HG03066 (cell line): ENCODE measurements around the gene ZNF74.
"Not testable (repeated sequence)": the region's sequence is repeated elsewhere in the genome, so short reads cannot be mapped to it uniquely, and the experiment has no call there.

Experiments
- ATAC-seq: cut with Tn5 transposase; IDR thresholded peaks from one replicate; pipeline ENCODE4 v1.9.1; 2021; ENCODE audit warnings: low read depth; ENCODE audit not compliant: unreplicated experiment

The ZNF74 gene

DNA sequence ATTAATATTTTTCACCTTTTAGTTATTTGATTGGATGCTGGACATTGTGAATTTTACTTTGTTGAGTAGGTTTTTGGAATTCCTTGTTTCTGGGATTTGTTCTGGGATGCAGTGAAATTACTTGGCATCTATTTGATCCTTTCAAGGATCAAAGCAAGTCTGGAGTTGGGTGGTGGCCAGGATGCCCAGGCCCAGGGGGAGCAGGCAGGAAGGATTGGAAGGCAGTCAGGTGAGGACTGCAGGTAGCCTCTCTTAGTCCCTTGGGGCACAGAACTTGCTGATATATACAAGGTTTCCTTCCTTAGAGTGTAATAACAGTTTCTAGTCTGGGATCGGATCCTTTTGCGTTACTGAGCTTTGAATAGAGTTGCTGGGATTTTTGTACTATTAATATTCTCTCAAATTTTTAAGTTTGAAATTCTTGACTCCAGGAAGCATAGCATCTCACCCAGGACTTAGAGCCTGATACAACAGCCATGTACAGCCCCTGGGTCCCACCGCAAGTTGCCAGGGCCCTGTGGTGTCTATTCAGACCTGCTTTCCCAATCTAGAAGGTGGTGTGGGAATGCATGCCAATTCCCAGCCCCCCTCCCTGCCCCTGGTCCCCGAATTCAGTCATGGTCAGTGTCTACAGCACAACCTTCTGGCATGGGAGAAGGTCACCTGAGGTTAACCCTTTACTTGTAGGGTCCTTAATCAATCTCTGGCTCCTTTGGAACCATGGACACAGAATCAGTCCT is 6.1 kb downstream of the ZNF74 start:
- ATAC-seq: no peak

DNA sequence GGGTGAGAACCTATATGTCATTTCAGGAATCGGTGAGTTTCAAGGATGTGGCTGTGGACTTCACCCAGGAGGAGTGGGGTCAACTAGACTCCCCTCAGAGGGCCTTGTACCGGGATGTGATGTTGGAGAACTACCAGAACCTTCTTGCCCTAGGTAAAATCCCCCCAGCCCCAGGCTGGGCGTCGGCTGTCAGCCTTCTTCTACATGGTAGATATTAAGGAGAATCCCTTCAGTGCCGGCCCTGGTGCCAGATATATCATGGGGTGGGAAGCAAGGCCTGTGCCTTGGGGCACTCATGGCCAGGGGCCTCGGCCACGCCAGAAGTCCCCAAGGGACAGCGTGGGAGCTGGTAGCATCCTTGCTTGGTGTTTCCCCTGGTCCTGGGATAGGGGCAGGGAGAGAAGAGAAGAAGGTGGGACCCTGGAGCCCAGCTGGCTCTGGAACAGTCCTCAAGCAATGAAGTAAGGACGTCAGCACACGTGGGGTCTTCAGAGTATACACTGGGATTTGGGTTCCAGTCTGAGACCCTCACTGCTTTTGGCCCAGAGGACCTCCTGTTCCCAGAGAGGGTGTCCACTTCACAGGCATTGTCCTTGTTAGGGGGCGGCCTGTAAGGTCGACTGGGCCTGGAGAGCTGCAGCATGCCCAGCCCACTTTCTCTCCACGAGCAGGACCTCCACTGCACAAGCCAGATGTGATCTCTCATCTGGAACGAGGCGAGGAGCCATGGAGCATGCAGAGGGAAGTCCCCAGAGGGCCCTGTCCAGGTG is 6.8 kb downstream of the ZNF74 start:
- no peak for ATAC-seq

DNA sequence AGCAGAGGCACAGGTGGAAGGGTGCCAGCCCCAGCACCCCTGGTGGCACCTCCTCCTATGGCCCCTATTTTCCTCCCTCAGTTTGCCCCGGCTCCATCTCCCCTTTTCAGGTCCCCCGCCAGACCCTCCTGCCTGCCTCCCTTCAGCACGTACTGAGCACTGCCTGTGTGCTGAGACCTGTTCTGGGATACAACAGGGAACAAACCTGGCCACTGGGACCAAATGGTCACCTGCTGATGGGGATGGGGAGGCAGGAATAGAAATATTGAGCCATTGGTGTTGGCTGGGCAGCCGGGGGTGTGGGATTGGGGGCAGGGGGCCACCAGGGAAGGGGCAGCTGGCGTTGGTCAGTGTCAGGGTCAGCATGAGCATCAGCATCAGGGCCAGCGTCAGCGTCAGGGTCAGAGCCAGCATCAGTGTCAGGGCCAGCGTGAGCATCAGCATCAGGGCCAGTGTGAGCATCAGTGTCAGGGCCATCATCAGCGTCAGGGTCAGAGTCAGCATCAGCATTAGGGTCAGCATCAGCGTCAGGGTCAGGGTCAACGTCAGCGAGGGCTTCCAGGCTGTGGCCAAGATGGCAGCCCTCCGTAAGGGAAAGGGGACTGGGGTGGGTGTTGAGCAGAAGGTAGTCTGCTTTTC is 7.5 kb downstream of the ZNF74 start:
- ATAC-seq: no peak

DNA sequence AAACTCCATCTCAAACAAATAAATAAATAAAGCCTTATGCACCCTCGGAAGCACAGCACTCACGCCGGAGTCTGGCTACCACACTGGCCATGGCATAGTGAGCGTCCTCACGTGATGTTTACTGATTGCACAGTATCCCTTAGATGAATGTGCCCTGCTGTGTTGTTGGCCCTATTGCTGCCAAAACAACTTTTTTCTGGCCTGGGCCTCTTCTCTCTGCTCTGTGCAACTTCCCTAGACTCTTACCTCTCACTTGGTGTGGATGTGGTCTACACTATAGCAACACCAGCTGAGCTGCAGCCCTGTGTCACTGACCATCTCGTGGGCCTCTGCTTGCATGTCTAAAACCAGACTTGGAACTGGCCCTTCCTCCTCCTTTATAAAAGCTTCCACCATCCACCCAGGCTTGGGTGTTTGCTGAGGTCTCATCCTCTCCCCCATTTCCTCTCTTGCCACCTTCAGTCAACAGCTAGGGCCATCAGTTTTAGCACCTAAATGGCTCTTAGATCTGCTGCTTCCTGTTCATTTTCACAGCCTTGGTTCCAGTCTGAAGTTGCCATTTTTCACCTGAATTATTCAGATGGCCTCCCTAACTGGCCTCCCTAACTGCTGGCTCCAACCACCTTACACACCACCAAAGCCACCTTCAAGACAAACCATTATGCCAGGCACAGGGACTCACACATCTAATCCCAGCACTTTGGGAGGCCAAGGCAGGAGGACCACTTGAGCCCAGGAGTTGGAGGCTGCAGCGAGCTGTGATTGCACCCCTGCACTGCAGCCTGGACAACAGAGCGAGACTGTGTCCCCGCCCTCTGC is 9.2 kb downstream of the ZNF74 start:
- no peak for ATAC-seq

DNA sequence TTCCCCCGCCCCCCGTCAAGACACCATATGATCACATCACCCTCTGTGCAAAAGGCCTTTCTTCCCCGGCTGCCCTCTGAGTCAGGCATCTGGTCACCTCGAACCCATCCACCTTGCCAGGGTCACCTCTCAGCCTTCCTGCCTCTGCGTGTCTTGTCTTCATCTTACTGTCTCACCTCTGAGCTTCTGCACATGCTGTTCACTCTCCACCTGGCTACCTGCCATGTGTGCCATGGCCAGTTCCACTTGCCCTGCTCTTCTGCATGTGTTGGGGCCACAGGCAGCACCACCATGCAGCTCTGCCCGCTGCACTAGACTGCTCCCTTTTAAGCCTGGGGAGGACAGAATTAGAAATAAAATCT is 9.8 kb downstream of the ZNF74 start:
- no peak for ATAC-seq

DNA sequence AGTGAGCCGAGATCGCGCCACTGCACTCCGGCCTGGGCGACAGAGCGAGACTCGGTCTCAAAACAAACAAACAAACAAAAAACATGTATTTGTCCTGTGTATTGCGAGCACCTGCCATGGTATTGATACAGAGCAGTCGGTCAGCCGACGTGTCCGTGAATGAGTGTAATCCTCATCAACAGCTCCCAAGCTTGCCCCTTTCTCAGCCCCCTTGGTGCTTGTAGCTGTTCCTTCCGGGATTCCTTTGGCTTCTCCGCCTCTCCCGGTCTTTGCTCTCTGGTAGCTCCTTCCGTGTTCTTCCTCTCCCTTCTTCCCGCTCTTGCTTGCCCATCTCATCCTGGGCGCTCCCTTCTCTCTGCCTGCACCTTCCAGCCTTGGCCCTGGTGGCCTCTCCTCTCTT is 10.9 kb downstream of the ZNF74 start:
- no peak for ATAC-seq

DNA sequence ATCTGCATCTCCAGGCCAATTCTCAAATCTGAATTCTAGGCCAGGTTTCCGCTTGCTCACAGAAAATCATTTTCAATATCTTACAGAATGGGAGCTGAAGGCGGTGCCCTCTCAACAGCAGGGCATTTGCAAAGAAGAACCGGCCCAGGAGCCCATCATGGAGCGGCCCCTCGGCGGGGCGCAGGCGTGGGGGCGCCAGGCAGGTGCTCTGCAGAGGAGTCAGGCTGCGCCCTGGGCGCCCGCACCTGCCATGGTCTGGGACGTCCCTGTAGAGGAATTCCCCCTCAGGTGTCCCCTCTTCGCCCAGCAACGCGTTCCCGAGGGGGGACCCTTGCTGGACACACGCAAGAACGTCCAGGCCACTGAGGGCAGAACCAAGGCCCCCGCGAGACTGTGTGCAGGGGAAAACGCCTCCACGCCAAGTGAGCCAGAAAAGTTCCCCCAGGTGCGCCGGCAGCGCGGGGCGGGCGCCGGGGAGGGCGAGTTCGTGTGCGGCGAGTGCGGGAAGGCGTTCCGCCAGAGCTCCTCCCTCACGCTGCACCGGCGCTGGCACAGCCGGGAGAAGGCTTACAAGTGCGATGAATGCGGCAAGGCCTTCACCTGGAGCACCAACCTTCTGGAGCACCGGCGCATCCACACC is 11.5 kb downstream of the ZNF74 start:
- no peak for ATAC-seq

DNA sequence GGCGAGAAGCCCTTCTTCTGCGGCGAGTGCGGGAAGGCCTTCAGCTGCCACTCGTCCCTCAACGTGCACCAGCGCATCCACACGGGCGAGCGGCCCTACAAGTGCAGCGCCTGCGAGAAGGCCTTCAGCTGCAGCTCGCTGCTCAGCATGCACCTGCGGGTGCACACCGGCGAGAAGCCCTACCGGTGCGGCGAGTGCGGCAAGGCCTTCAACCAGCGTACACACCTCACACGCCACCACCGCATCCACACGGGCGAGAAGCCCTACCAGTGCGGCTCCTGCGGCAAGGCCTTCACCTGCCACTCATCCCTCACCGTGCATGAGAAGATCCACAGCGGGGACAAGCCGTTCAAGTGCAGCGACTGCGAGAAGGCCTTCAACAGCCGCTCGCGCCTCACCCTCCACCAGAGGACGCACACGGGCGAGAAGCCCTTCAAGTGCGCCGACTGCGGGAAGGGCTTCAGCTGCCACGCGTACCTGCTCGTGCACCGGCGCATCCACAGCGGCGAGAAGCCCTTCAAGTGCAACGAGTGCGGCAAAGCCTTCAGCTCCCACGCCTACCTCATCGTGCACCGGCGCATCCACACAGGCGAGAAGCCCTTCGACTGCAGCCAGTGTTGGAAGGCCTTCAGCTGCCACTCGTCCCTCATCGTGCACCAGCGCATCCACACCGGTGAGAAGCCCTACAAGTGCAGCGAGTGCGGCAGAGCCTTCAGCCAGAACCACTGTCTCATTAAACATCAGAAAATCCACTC is 12.2 kb downstream of the ZNF74 start:
- no peak for ATAC-seq

DNA sequence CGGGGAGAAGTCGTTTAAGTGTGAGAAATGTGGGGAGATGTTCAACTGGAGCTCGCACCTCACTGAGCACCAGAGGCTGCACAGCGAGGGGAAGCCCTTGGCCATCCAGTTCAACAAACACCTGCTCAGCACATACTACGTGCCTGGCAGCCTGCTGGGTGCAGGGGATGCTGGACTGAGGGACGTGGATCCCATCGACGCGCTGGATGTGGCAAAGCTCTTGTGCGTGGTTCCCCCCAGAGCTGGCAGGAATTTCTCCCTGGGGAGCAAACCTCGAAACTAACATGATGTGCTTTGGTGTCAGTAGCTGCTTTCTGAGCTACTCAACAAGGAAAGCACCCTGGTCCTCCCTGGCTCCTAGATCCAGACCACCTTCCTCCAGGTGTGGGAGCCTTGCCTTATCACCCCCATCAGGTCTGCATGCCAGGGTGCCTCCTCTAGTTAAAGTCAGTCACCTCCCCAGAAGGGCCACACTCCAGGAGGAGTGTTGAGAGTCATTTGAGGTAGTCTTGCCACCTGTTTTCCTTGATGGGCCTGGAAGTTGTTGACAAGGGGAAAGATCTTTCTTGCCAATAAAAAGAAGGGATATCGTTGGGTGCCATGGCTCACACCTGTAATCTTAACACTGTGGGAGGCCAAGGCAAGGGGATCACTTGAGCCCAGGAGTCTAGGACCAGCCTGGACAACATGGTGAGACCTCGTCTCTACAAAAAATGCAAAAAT is 12.9 kb downstream of the ZNF74 start:
- ATAC-seq: no peak

DNA sequence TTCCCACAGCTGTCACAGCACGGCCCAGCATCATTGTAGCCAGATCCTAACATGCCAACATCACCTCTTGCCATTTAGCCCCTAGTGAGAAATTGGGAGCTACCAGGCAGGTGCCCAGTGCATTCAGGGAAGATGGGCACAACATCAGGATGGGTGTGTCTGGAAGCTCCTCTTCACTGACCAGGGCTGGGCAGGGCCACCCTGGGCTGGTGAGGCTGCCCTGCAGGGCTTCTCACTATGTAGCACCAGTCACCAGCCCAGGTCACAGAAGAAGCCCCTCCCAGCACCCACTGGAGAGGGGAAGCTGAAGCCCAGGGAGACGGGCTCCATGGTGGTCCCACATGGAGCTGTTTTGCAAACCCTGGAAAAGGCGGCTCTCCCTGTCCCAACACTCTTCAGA is 13.9 kb downstream of the ZNF74 start:
- ATAC-seq: no peak

DNA sequence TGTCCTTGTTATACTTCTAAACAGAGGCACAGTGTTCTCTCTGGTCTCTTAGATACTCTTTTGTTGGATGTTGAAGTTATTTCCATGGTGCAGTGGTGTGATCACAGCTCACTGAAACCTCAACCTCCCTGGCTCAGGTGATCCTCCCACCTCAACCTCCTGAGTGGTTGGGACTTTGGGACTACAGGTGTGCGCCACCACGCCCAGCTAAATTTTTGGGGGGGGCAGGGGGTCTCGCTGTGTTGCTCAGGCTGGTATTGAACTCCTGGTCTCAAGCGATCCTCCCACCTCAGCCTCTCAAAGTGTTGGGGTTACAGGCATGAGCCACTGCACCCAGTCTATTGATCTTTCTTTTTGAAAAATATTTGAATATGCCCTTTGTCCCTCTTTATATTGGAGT is 14.9 kb downstream of the ZNF74 start:
- no peak for ATAC-seq

DNA sequence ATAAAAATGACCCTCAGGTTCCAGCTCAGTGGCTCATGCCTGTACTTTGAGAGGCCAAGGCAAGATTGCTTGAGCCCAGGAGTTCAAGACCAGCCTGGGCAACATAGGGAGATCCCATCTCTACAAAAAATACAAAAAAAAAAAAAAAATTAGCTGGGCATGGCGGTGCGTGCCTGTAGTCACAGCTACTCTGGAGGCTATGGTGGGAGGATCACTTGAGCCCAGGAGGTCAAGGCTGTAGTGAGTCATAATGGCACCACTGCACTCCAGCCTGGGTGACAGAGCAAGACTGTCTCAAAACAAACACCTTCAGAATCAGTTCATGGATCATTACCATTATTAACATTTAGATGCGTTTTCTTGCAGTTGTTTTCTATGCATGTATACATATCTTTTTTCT is 15.4 kb downstream of the ZNF74 start:
- not testable (repeated sequence) for ATAC-seq

DNA sequence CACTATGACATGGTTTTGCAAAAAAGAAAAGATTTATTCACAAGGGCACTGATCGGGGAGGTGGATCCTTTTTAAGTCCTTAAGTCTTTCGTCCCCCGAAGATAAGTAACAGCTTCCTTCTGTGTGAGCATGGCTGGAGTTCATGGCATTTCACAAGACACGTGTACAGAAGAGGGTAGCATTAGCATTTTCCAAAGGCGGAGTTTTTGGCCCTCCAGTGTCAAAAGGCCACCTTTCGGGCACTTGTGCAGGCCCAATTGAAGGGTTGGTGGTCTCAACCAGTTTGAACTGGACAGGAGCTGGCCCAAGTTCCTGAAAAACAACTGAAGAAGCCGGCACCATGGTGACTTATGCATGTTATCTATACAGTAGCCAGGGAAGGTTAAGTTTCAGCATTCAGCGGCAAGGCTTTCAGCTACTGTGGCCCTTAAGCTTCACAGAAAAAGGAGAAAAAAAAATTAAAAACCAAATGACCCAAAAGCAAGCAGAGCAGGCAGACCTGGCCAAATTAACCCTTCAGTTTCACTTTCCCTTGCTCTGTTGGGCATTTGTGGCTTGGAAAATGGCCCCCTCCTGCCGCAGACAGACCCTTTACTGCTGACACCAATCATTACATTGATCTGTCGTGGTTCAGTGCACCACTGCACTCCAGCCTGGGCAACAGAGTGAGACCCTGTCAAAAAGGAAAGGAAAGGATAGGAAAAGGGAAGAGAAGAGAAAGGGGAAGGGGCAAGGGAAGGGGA is 18.7 kb downstream of the ZNF74 start:
- ATAC-seq: no peak

DNA sequence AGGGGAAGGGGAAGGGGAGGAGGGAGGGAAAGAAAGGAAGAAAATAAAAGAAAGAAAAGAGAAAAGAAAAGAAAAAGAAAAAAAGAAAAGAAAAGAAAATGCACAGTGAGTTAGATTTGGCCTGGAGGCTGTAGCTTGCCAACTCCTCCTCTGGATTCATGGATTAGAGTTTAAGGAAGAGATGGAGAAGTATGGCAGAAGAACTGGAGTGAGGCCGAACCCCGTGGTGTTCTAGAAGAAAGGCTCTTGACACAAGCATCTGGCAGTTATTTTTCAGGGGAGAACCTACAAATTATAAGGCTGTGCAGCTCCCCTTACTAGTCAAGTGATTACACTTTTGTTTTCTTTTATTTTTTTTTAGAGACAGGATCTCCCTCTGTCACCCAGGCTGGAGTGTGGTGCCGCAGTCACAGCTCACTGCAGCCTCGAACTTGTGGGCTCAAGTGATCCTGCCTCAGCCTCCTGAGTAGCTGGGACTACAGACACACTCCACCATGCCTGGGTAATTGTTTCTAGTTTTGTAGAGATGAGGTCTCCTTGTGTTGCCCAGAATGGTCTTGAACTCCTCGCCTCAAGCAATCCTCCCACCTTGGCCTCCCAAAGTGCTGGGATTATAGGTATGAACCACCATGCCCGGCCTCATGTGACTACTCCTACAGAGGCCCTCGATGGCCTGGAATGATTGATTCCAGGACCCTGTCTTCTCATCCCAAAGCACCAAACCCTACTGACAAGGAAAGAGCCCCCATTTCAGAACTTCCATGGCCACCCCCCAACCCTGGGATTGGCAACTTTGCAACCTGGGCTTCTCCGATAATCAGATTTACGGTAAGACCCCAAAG is 19.5 kb downstream of the ZNF74 start:
- no peak for ATAC-seq

DNA sequence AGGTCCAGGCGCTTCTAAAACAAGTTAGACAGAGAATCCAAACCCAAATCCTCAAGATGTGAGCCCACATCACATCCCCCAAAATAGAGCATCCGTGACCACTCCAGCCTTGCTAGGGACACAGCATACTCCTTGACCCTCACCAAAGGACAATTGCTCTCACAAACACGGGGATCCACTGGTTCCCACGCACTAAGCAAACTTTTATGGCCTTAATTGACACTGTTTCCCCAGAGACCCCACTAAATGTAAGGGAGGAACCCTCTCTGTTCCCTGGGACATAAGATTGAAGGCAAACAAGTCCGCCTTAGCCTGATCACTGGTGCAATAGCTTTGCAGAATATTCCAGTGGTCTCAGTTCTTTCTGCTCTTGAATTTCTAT is 20.1 kb downstream of the ZNF74 start:
- ATAC-seq: no peak

DNA sequence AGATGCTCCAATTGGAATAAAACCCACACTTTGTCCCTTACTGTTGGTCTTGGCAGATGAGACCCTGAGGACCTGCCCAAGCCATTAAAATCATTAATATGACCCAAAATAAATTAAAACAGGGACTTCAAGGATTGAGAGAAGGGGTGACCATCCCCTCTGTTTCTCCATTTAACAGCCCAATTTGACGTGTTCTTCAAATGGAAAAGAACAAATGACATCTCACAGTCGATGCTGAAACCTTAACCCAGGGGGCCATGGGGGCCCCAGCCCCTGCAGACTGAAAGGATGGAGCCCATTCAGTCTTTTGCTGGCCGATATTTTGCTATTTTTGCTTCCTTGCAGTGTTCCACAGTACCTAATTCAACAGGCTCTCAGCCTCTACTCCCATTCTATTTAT is 20.5 kb downstream of the ZNF74 start:
- ATAC-seq: no peak

DNA sequence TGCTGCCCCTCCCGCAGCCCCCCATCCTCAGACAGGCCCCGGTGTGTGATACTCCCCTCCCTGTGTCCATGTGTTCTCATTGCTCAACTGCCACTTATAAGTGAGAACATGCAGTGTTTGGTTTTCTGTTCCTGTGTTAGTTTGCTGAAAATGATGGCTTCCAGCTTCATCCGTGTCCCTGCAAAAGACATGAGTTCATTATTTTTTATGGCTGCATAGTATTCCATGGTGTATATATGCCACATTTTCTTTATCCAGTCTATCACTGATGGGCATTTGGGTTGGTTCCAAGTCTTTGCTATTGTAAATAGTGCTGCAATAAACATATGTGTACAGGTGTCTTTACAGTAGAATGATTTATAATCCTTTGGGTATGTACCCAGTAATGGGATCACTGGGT is 21.3 kb downstream of the ZNF74 start:
- not testable (repeated sequence) for ATAC-seq

DNA sequence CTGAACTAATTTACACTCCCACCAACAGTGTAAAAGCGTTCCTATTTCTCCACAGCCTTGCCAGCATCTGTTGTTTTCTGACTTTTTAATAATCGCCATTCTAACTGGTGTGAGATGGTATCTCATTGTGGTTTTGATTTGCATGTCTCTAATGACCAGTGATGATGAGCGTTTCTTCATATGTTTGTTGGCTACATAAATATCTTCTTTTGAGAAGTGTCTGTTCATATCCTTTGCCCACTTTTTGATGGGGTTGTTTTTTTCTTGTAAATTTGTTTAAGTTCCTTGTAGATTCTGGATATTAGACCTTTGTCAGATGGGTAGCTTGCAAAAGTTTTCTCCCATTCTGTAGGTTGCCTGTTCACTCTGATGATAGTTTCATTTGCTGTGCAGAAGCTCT is 21.7 kb downstream of the ZNF74 start:
- not testable (repeated sequence) for ATAC-seq
